Keratinocyte (primary cell): ENCODE measurements around the gene PAFAH2. TPM values are rescaled to one million over a fixed set of nuclear protein-coding genes. Genes with fewer than 3 reads are reported as not detected.

Experiments used
- DNase-seq: peaks from one replicate; pipeline ENCODE4 v3.0.0-alpha.2; 2011; ENCODE audit warnings: low read depth, missing footprints, low spot score
- FAIRE-seq: peaks from 2 replicates; lab custom pipeline; 2011; peaks lifted over from hg19 to GRCh38; lab: Jason Lieb, UNC
- H2AFZ ChIP-seq: 2 replicates; pipeline ENCODE4 v1.6.0; 2012; ENCODE audit warnings: low read length, control low read depth, inconsistent platforms; ENCODE audit not compliant: control insufficient read depth
- H3K27ac ChIP-seq: 2 replicates; pipeline ENCODE4 v1.5.1; 2011; ENCODE audit warnings: low read length; ENCODE audit not compliant: control insufficient read depth, insufficient read depth
- H3K27me3 ChIP-seq: 3 replicates; pipeline ENCODE4 v1.6.0; 2011; ENCODE audit warnings: low read length; ENCODE audit not compliant: control insufficient read depth, insufficient read depth; ENCODE audit errors: extremely low read depth
- H3K36me3 ChIP-seq, 2 experiments: 2 replicates in 1 of 2; 3 replicates in 1 of 2; pipeline ENCODE4 v1.5.1; 2011; ENCODE audit warnings: low read length in 2 of 2, mild to moderate bottlenecking in 1 of 2; ENCODE audit not compliant: control insufficient read depth in 2 of 2, insufficient read depth in 2 of 2; ENCODE audit errors: extremely low read depth in 1 of 2
- H3K4me1 ChIP-seq: 3 replicates; pipeline ENCODE4 v1.5.1; 2011; ENCODE audit warnings: low read length; ENCODE audit not compliant: control insufficient read depth, insufficient read depth; ENCODE audit errors: extremely low read depth
- H3K4me2 ChIP-seq: 3 replicates; pipeline ENCODE4 v1.6.0; 2011; ENCODE audit warnings: low read depth, low read length; ENCODE audit not compliant: control insufficient read depth, insufficient read depth; ENCODE audit errors: extremely low read depth
- H3K4me3 ChIP-seq, 3 experiments: fragments of 200-600 bp in 1 of 3; sonication (generic) in 1 of 3; 2 replicates in 2 of 3; 3 replicates in 1 of 3; pipeline ENCODE4 v1.5.1; 2011 to 2016; ENCODE audit warnings: low read length in 3 of 3, mild to moderate bottlenecking in 3 of 3, control low read depth in 2 of 3, inconsistent platforms in 1 of 3, low read depth in 1 of 3, mixed read lengths in 1 of 3, mixed run types in 1 of 3, moderate library complexity in 1 of 3; ENCODE audit not compliant: control insufficient read depth in 2 of 3, insufficient read depth in 2 of 3; ENCODE audit errors: extremely low read depth in 1 of 3
- H3K79me2 ChIP-seq: 2 replicates; pipeline ENCODE4 v1.6.0; 2012; ENCODE audit warnings: low read length; ENCODE audit not compliant: control insufficient read depth, insufficient read depth
- H3K9ac ChIP-seq: 3 replicates; pipeline ENCODE4 v1.6.0; 2011; ENCODE audit warnings: low read length; ENCODE audit not compliant: control insufficient read depth, insufficient read depth; ENCODE audit errors: extremely low read depth
- H3K9me1 ChIP-seq: 3 replicates; pipeline ENCODE4 v1.6.0; 2011; ENCODE audit warnings: low read length; ENCODE audit not compliant: control insufficient read depth, insufficient read depth; ENCODE audit errors: extremely low read depth
- H3K9me3 ChIP-seq: 2 replicates; pipeline ENCODE4 v1.5.1; 2012; ENCODE audit warnings: low read depth, low read length; ENCODE audit not compliant: control insufficient read depth
- H4K20me1 ChIP-seq: 3 replicates; pipeline ENCODE4 v1.6.0; 2011; ENCODE audit warnings: low read length; ENCODE audit not compliant: control insufficient read depth, insufficient read depth; ENCODE audit errors: extremely low read depth
- EZH2 ChIP-seq: IDR thresholded peaks from one replicate; pipeline ENCODE4 v1.6.1; 2012; ENCODE audit warnings: inconsistent platforms, mild to moderate bottlenecking, low read length, moderate library complexity
- dilution Hi-C: fragments of 300-500 bp; cut with MboI; formaldehyde crosslinking; loops from one replicate; pipeline ENCODE4 v1.7.0; 2020; ENCODE audit warnings: low sequenced_read_pairs; ENCODE audit not compliant: extremely low pct_ligation_motif_present
- polyA plus RNA-seq, 5 experiments: library from polyadenylated mRNA; depleted of rRNA in 3 of 5; stranded (reverse) in 3 of 5; stranded (forward) in 1 of 5; unstranded in 1 of 5; fragments of >200 nt; gene quantifications; 1 replicate in 1 of 5; 2 replicates in 3 of 5; 3 replicates in 1 of 5; pipeline versions ENCODE4 v1.2.1 to v1.2.3, GENCODE V29; 2011 to 2012; ENCODE audit warnings: missing spikeins in 2 of 5, low read depth in 1 of 5, low replicate concordance in 1 of 5
- small RNA-seq, 3 experiments: library from RNA; depleted of rRNA; stranded (forward); fragments of <200 nt; gene quantifications; one replicate each; pipeline ENCODE3, GENCODE V24; 2012; ENCODE audit warnings: low read depth in 3 of 3, low replicate concordance in 1 of 3; ENCODE audit not compliant: insufficient read length in 3 of 3
- TF ChIP-seq, protein P1 (sequence below), 3 experiments: IDR thresholded peaks in 1 of 3; conservative IDR thresholded peaks in 1 of 3; optimal IDR thresholded peaks in 1 of 3; 2 replicates in 2 of 3; 3 replicates in 1 of 3; pipeline versions ENCODE3 to v1.5.1; 2011; ENCODE audit warnings: low read length in 3 of 3, mild to moderate bottlenecking in 3 of 3, moderate library complexity in 2 of 3, control low read depth in 1 of 3, inconsistent platforms in 1 of 3; ENCODE audit not compliant: insufficient read depth in 2 of 3; ENCODE audit errors: extremely low read depth in 1 of 3

PAFAH2 gene
- polyA plus RNA-seq, 1 donor (not counting 4 experiments of a cell fraction or from before 2014, with no cell fraction given) = 15.5 TPM

- no peak overlapping the region for H3K9ac ChIP-seq
- no peaks in the 10 kb centered on the region for H3K27me3 ChIP-seq
- H3K4me3 ChIP-seq = peak overlapping the region in 1 of 3 experiments; percentile 25
- H3K79me2 ChIP-seq = no peaks in the 10 kb centered on the region
- DNase-seq (no peak), FAIRE-seq (peak; percentile 64)
- H3K9me1 ChIP-seq = no peaks in the 10 kb centered on the region
- dilution Hi-C loops = no loop called here
- peak overlapping the region; percentile 67 for H3K4me2 ChIP-seq
- TF ChIP-seq, protein P1, sequence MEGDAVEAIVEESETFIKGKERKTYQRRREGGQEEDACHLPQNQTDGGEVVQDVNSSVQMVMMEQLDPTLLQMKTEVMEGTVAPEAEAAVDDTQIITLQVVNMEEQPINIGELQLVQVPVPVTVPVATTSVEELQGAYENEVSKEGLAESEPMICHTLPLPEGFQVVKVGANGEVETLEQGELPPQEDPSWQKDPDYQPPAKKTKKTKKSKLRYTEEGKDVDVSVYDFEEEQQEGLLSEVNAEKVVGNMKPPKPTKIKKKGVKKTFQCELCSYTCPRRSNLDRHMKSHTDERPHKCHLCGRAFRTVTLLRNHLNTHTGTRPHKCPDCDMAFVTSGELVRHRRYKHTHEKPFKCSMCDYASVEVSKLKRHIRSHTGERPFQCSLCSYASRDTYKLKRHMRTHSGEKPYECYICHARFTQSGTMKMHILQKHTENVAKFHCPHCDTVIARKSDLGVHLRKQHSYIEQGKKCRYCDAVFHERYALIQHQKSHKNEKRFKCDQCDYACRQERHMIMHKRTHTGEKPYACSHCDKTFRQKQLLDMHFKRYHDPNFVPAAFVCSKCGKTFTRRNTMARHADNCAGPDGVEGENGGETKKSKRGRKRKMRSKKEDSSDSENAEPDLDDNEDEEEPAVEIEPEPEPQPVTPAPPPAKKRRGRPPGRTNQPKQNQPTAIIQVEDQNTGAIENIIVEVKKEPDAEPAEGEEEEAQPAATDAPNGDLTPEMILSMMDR (optimal IDR thresholded peaks at IDR 0.05 in 1 of 3, IDR thresholded peaks at IDR 0.05 in 1 of 3, conservative IDR thresholded peaks at IDR 0.05 in 1 of 3; ENCODE audit: extremely low read depth in 1 of 3, insufficient read depth in 2 of 3, low read length in 3 of 3) = no peak
- H3K9me3 ChIP-seq = no peaks in the 10 kb centered on the region
- H3K36me3 ChIP-seq = no peaks in the 10 kb centered on the region
- H4K20me1 ChIP-seq = no peaks in the 10 kb centered on the region
- peaks cover 11% of the 10 kb centered on the region for H3K4me1 ChIP-seq
- peak overlapping the region; percentile 67 for H2AFZ ChIP-seq
- H3K27ac ChIP-seq = peak overlapping the region; percentile 60
These were observed 85.6 kb downstream of the PAFAH2 start for GRCh38 chr1:25912076-25912831.

DNA sequence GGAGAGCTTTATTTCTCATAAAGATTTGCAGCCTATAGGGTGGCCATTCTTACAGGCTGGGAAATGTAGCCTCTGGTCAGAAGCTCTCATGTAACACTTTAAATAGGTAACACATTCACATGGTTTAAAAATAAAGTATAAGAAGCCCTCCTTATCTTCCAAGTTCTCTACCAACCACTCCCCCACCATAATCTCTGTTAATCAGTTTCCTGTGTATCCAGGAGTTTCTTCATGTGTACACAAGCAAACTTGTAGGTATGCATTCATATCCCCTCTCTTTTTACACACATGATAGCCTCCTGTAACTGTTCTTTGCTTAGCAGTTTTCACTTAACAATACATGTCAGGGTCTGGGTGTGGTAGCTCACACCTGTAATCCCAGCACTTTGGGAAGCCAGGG lies 86.7 kb downstream of the PAFAH2 start:
- no peaks in the 10 kb centered on the region for H3K9me3 ChIP-seq
- no peaks in the 10 kb centered on the region for H3K36me3 ChIP-seq
- no peaks in the 10 kb centered on the region for H3K27me3 ChIP-seq
- TF ChIP-seq, protein P1 (optimal IDR thresholded peaks at IDR 0.05 in 1 of 3, IDR thresholded peaks at IDR 0.05 in 1 of 3, conservative IDR thresholded peaks at IDR 0.05 in 1 of 3; ENCODE audit: extremely low read depth in 1 of 3, insufficient read depth in 2 of 3, low read length in 3 of 3) = no peak
- TF ChIP-seq EZH2 = no peak
- dilution Hi-C loops = no loop called here
- no peak overlapping the region for H2AFZ ChIP-seq
- H3K9me1 ChIP-seq = no peaks in the 10 kb centered on the region
- FAIRE-seq = no peak
- no peaks in the 10 kb centered on the region for H3K79me2 ChIP-seq
- H3K4me2 ChIP-seq = no peak overlapping the region
- H3K27ac ChIP-seq = no peak overlapping the region
- no peak overlapping the region for H3K9ac ChIP-seq
- H4K20me1 ChIP-seq = no peaks in the 10 kb centered on the region
- H3K4me1 ChIP-seq = peaks cover 11% of the 10 kb centered on the region
- no peak overlapping the region for H3K4me3 ChIP-seq
- no peak for DNase-seq

Small RNA genes within 50 kb of the gene (small RNA-seq; reads per million reads assigned to genes)
- gene RF00283 (0 reads per million in 3 experiments), gene RF00492 (0 reads per million in 3 experiments), gene RNU6-110P (0 reads per million in 3 experiments)

Other genes with a start within 250 kb of the PAFAH2 start
- gene SELENON, start 197.9 kb downstream of the PAFAH2 start, polyA plus RNA-seq = 13.4 to 56.3 TPM (median 15.4 TPM) in 3 replicates
- 31.6 to 37.3 TPM (median 32.6 TPM) in 3 replicates for gene MTFR1L, start 178.1 kb downstream of the PAFAH2 start, polyA plus RNA-seq
- 6.2 to 9.3 TPM (median 8.0 TPM) in 3 replicates for gene AUNIP, start 138.6 kb downstream of the PAFAH2 start, polyA plus RNA-seq
- 14.5 to 32.1 TPM (median 21.7 TPM) in 3 replicates for gene PAQR7, start 122.4 kb downstream of the PAFAH2 start, polyA plus RNA-seq
- 16.2 to 96.9 TPM (median 82.8 TPM) in 3 replicates for gene STMN1, start 91.6 kb downstream of the PAFAH2 start, polyA plus RNA-seq
- 0.11 to 0.13 TPM in 2 of 3 replicates, not detected in the other for gene EXTL1, start 23.7 kb upstream of the PAFAH2 start, polyA plus RNA-seq
- not detected in 3 replicates for gene SLC30A2, start 48.1 kb upstream of the PAFAH2 start, polyA plus RNA-seq
- gene TRIM63, start 69.6 kb upstream of the PAFAH2 start, polyA plus RNA-seq = not detected in 3 replicates
- 1.1 to 2.8 TPM (median 1.6 TPM) in 3 replicates for gene PDIK1L, start 113.8 kb upstream of the PAFAH2 start, polyA plus RNA-seq
- not detected in 3 replicates for gene FAM110D, start 161.0 kb upstream of the PAFAH2 start, polyA plus RNA-seq
- gene C1orf232, start 170.9 kb upstream of the PAFAH2 start, polyA plus RNA-seq = not detected in 3 replicates
- gene ZNF593, start 171.8 kb upstream of the PAFAH2 start, polyA plus RNA-seq = 26.0 to 45.2 TPM (median 28.1 TPM) in 3 replicates
- 0.15 TPM in 1 of 3 replicates, not detected in the others for gene ZNF593OS, start 173.8 kb upstream of the PAFAH2 start, polyA plus RNA-seq
- 10.6 to 20.2 TPM (median 12.8 TPM) in 3 replicates for gene CNKSR1, start 179.4 kb upstream of the PAFAH2 start, polyA plus RNA-seq
- gene CATSPER4, start 192.5 kb upstream of the PAFAH2 start, polyA plus RNA-seq = 0.04 to 0.06 TPM in 2 of 3 replicates, not detected in the other
- gene CEP85, start 236.1 kb upstream of the PAFAH2 start, polyA plus RNA-seq = 14.8 to 17.0 TPM (median 15.4 TPM) in 3 replicates